H1 (cell line): Measurements from ENCODE around the gene NOSIP. TPM values are rescaled to one million over a fixed set of nuclear protein-coding genes. Genes with fewer than 3 reads are reported as not detected.

Source experiments
- MAFK ChIP-seq: IDR thresholded peaks from 2 replicates; pipeline ENCODE4 v1.6.1; 2012; ENCODE audit warnings: low read depth, mild to moderate bottlenecking, improper control_type of control experiment, low read length
- PHF8 ChIP-seq: fragments of 200-600 bp; sonication (generic); conservative IDR thresholded peaks from 2 replicates; pipeline ENCODE4 v1.7.1; 2012; ENCODE audit warnings: low read depth, mild to moderate bottlenecking, inconsistent platforms, low read length, moderate library complexity
- polyA plus RNA-seq, 7 experiments: library from polyadenylated mRNA; depleted of rRNA in 3 of 7; stranded (reverse) in 5 of 7; unstranded in 2 of 7; fragments of >200 nt in 5 of 7; fragments of 200-250 nt in 2 of 7; gene quantifications; 1 replicate in 5 of 7; 2 replicates in 1 of 7; 4 replicates in 1 of 7; pipeline versions ENCODE4 v1.2.1 to v1.2.3, GENCODE V29; 2011 to 2013; ENCODE audit warnings: missing spikeins in 2 of 7, mixed read lengths in 2 of 7
- total RNA-seq: library from RNA; stranded (reverse); fragmentation: NEBNext Ultra II Directional; extraction: Animal tissue kit (Norgen Biotek cat#: 25700); gene quantifications from 2 replicates; pipeline ENCODE4 v1.2.1, GENCODE V29; 2021

The NOSIP gene
- total and polyA plus RNA-seq, 2 of the 8 experiments (the other 6 are each of a cell fraction or from before 2014, with no cell fraction given), result 85.1 to 192 TPM

DNA sequence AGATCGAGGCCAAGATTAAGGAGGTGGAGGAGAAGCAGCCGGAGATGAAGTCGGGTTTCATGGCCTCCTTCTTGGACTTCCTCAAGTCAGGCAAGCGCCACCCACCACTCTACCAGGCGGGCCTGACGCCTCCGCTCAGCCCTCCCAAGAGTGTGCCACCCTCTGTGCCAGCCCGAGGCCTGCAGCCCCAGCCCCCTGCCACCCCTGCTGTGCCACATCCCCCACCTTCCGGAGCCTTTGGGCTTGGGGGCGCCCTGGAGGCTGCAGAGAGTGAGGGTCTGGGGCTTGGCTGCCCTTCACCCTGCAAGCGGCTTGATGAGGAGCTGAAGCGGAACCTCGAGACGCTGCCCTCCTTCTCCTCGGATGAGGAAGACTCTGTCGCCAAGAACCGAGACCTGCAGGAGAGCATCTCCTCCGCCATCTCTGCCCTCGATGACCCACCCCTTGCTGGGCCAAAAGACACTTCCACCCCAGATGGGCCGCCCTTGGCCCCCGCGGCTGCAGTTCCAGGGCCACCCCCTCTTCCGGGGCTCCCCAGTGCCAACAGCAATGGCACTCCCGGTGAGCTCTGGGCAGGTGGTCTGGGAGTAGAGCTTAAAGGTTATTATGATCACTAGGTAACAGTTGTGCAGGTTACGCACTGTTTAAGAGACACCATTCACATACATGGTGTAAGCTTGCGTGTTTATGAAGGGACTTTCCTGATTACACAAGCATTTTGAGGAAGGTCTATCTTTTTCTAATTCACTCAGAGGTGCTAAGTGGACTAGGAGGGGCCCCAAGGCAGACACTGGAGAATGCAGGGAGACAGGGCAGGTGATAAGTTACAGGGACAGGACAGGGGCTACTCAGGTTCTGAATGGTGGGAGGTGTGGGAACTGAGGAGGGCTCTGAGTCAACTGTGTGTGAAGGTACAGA lies 19.3 kb upstream of the NOSIP start (continued):
- no peak for TF ChIP-seq PHF8
- no peak for TF ChIP-seq MAFK
